ENCODE measurements around the gene HLF.

The HLF gene

DNA sequence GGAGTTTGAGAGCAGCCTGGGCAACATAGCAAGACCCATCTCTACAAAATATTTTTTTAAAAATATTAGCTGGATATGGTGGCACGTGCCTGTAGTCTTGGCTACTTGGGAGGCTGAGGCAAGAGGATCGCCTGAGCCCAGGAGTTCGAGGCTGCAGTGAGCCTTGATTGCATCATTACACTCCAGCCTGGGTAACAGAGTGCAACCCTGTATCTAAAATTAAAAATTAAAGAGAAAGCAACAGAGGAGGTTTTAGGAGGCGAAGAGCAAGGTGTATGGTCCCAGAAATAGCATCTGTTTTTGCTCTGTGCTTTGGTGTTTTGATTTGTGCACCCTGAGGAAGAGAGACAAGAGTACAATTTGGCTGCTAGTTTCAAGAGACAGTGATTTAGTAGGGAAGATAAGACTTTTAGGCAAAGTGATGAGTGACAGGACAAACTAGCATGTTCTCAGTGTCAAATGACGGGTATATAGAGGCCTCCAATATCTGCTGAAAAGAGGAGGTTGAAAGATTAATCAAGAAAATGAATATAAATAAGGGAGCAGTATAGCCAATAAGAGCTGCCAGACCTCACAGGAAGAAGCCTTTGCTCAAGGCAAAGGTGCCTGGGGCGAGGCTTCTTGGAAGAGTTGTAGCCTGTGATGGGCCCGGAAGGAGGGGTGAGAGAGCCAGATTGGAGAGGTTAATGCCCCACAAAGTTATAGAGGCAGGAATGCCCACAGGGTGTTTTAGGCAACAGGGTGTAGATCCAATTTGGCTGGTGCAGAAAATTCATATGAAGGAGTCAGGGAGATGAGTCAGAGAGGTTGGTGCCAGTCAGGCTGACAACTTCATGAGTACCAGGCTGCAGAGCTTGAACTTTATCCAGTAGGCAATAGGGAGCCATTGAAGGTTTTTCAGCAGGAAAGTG is 11.4 kb downstream of the HLF start:
- no peak overlapping the region for H3K4me3 ChIP-seq (ENCODE audit: low read length)
- TF ChIP-seq, protein P1, sequence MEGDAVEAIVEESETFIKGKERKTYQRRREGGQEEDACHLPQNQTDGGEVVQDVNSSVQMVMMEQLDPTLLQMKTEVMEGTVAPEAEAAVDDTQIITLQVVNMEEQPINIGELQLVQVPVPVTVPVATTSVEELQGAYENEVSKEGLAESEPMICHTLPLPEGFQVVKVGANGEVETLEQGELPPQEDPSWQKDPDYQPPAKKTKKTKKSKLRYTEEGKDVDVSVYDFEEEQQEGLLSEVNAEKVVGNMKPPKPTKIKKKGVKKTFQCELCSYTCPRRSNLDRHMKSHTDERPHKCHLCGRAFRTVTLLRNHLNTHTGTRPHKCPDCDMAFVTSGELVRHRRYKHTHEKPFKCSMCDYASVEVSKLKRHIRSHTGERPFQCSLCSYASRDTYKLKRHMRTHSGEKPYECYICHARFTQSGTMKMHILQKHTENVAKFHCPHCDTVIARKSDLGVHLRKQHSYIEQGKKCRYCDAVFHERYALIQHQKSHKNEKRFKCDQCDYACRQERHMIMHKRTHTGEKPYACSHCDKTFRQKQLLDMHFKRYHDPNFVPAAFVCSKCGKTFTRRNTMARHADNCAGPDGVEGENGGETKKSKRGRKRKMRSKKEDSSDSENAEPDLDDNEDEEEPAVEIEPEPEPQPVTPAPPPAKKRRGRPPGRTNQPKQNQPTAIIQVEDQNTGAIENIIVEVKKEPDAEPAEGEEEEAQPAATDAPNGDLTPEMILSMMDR (conservative IDR thresholded peaks at IDR 0.05; ENCODE audit: low read length) = no peak
- no peak for DNase-seq (ENCODE audit: low read depth)

DNA sequence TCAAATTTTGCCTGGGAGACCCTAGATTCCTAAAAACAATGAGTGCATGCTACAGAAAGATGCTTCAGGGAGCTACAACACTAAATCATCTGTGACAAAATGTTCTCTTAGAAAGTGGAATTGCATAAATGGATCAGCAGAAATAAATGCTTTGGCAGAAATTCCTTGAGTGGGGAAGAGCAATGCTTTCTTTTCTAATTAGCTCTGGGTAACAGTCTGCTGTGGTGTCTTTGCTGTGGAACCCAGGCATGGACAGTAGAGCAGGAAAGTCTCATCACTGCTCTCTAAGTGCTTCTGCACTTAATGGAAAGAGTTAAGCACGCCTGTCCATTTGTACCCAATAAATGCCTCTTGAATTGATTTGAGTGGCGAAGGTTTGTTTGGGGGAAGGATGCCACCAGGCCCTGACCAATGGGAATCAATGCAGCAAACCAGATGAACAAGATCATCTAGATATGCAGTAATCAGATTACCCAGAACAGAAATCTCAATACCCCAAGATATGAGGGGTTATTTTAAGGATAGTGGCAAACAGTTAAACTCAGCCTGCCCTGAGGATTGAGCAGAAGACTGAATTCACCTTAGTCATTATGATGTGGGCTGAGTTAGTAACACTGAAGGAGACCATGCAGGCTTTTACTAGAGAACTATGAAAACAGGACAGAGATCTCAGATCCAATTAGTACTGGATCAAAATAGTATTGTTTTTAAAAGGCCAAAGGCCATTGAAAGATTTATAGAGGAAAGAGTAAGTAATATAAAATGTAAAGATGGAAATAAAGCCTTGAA is 13.6 kb downstream of the HLF start:
- DNase-seq (ENCODE audit: low read depth) = no peak
- no peak overlapping the region for H3K4me3 ChIP-seq (ENCODE audit: low read length)
- TF ChIP-seq, protein P1 (conservative IDR thresholded peaks at IDR 0.05; ENCODE audit: low read length) = no peak

DNA sequence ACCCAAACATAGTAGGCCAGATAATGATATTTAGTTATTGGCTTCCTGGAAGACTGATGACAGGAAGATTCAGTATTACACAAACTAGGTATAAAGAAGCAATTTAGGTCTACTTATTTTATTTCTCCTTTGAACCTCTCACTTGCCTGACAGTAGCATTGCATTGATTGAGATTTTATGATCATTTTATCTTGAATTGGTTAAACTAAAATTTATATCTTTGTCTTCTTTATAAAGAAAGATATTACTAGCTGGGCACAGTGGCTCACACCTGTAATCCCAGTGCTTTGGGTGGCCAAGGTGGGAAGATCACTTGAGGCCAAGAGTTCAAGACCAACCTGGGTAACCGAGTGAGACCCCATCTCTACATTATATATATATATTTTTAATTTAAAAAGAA is 14.4 kb downstream of the HLF start:
- no peak overlapping the region for H3K4me3 ChIP-seq (ENCODE audit: low read length)
- TF ChIP-seq, protein P1 (conservative IDR thresholded peaks at IDR 0.05; ENCODE audit: low read length) = no peak
- DNase-seq (ENCODE audit: low read depth) = no peak

DNA sequence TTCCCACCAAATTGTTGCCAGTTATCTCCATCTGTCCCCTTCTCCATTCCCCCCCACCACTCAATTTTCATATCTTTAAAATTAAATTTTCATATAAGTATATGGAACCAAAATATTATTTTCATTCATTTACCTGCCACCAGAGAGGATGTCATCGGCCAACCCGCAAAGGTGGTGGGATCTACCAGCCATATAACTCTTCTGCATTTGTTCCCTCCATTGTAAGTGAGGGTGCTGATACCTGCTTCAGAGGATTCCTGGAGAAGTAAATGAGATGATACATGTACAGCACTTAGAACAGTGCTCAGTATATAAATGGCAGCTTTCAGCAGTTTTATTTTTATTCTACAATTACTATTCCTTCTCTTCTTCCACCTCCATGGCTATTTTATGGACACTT is 15.0 kb downstream of the HLF start:
- H3K4me3 ChIP-seq (ENCODE audit: low read length) = no peak overlapping the region
- TF ChIP-seq, protein P1 (conservative IDR thresholded peaks at IDR 0.05; ENCODE audit: low read length) = no peak
- DNase-seq (ENCODE audit: low read depth) = no peak

- TF ChIP-seq, protein P1 (conservative IDR thresholded peaks at IDR 0.05; ENCODE audit: low read length) = no peak
Observed at GRCh38 chr17:55280212-55280611, 15.5 kb downstream of the HLF start.

GRCh38 chr17:55281649-55282378 is 17.1 kb downstream of the HLF start:
- TF ChIP-seq, protein P1 (conservative IDR thresholded peaks at IDR 0.05; ENCODE audit: low read length) = no peak
- H3K4me3 ChIP-seq (ENCODE audit: low read length) = no peak overlapping the region
- DNase-seq (ENCODE audit: low read depth) = no peak

More at GRCh38 chr17:55280212-55280611, 15.5 kb downstream of the HLF start:
- no peak overlapping the region for H3K4me3 ChIP-seq (ENCODE audit: low read length)
- no peak for DNase-seq (ENCODE audit: low read depth)
